ENCODE results near the gene CXCL12. TPM values are rescaled to one million over a fixed set of nuclear protein-coding genes. Genes with fewer than 3 reads are reported as not detected.

CXCL12 gene
- total and polyA plus RNA-seq, 10 donors: 22.7 to 549 (median 294) TPM

- DNase-seq: no peak
- intact Hi-C loops (cut with DNase I; ENCODE audit: low total_unique reads): no loop called here
- WGBS, 5 donors: 71 to 91% (median 82%) methylated on average over 8 of the region's 8 CpGs
Measured at GRCh38 chr10:44422570-44423101, 37.7 kb upstream of the CXCL12 start.

GRCh38 chr10:44422153-44422552, 37.3 kb upstream of the CXCL12 start:
- Histone ChIP-seq H3K4me1 (no peaks in the 10 kb centered on the region), H3K4me3 (no peak overlapping the region), H3K27me3 (replicated peaks in 1 of 7) (peaks cover 0 to 6% (median 0%) of the 10 kb centered on the region in 7 donors), H3K9me3 (no peaks in the 10 kb centered on the region), H3K36me3 (no peaks in the 10 kb centered on the region), H3K27ac (no peak overlapping the region)
- DNase-seq: no peak
- intact Hi-C loops (cut with DNase I; ENCODE audit: low total_unique reads): no loop called here
- WGBS, 5 donors: 83 to 90% (median 87%) methylated on average over 2 of the region's 2 CpGs
- TF ChIP-seq POLR2A (IDR thresholded peaks at IDR 0.05) (no peak), CTCF (IDR thresholded peaks at IDR 0.05 in 8 of 11, conservative IDR thresholded peaks at IDR 0.05 in 3 of 11) (no peak), POLR2AphosphoS5 (IDR thresholded peaks at IDR 0.05) (no peak)

More at GRCh38 chr10:44422570-44423101, 37.7 kb upstream of the CXCL12 start:
- Histone ChIP-seq H3K4me3 (no peak overlapping the region), H3K36me3 (no peaks in the 10 kb centered on the region), H3K27me3 (replicated peaks in 1 of 7) (peaks cover 0 to 6% (median 0%) of the 10 kb centered on the region in 7 donors), H3K27ac (no peak overlapping the region), H3K9me3 (no peaks in the 10 kb centered on the region), H3K4me1 (no peaks in the 10 kb centered on the region)
- TF ChIP-seq CTCF (IDR thresholded peaks at IDR 0.05 in 8 of 11, conservative IDR thresholded peaks at IDR 0.05 in 3 of 11) (no peak), POLR2AphosphoS5 (IDR thresholded peaks at IDR 0.05) (no peak), POLR2A (IDR thresholded peaks at IDR 0.05) (no peak)

GRCh38 chr10:44419790-44420549, 35.1 kb upstream of the CXCL12 start:
- Histone ChIP-seq H3K4me3 (no peak overlapping the region), H3K27me3 (replicated peaks in 1 of 7) (peaks cover 0 to 6% (median 0%) of the 10 kb centered on the region in 7 donors), H3K4me1 (no peaks in the 10 kb centered on the region), H3K36me3 (no peaks in the 10 kb centered on the region), H3K9me3 (peaks cover 0 to 8% (median 0%) of the 10 kb centered on the region in 8 donors), H3K27ac (no peak overlapping the region)
- intact Hi-C loops (cut with DNase I; ENCODE audit: low total_unique reads): no loop called here
- 51 to 64% (median 62%) methylated on average over 2 of the region's 2 CpGs for WGBS, 5 donors
- TF ChIP-seq POLR2AphosphoS5 (IDR thresholded peaks at IDR 0.05) (no peak), CTCF (IDR thresholded peaks at IDR 0.05 in 8 of 11, conservative IDR thresholded peaks at IDR 0.05 in 3 of 11) (no peak), POLR2A (IDR thresholded peaks at IDR 0.05) (no peak)
- DNase-seq: no peak

- Histone ChIP-seq H3K4me1 (no peaks in the 10 kb centered on the region), H3K27me3 (replicated peaks in 1 of 7) (peaks cover 0 to 6% (median 0%) of the 10 kb centered on the region in 7 donors), H3K4me3 (no peak overlapping the region), H3K9me3 (peaks cover 0 to 10% (median 0%) of the 10 kb centered on the region in 8 donors), H3K36me3 (no peaks in the 10 kb centered on the region), H3K27ac (no peak overlapping the region)
- no peak for TF ChIP-seq POLR2AphosphoS5 (IDR thresholded peaks at IDR 0.05)
- TF ChIP-seq POLR2A (IDR thresholded peaks at IDR 0.05): no peak
- TF ChIP-seq CTCF (IDR thresholded peaks at IDR 0.05 in 8 of 11, conservative IDR thresholded peaks at IDR 0.05 in 3 of 11): no peak
- DNase-seq: no peak
- 86 to 93% (median 91%) methylated on average over 8 of the region's 8 CpGs for WGBS, 5 donors
- intact Hi-C loops (cut with DNase I; ENCODE audit: low total_unique reads): no loop called here
Measured at GRCh38 chr10:44418637-44419036, 33.7 kb upstream of the CXCL12 start.
